SK-N-SH treated with all-trans-retinoic acid at 6 μM for 48 hours (cell line): Measurements from ENCODE around the gene MYLK.

Source experiments
- ATAC-seq: fragments of 200-7000 bp; cut with Tn5 transposase; 3 replicates; pipeline ENCODE4 v1.9.1; 2020; ENCODE audit warnings: mild to moderate bottlenecking, moderate library complexity
- ARNTL ChIP-seq: fragments of 450-650 bp; formaldehyde crosslinking; IDR thresholded peaks from 2 replicates; pipeline ENCODE4 v1.5.0; 2020; ENCODE audit warnings: low read depth, mild to moderate bottlenecking, moderate library complexity, borderline replicate concordance
- BACH2 ChIP-seq: fragments of 250-450 bp; sonication (Bioruptor Pico); IDR thresholded peaks from 2 replicates; pipeline ENCODE4 v1.9.0; 2021; ENCODE audit warnings: mild to moderate bottlenecking, borderline replicate concordance
- CSRNP3 ChIP-seq: fragments of 250-450 bp; sonication (Bioruptor Pico); IDR thresholded peaks from 2 replicates; pipeline ENCODE4 v1.5.1; 2021; ENCODE audit warnings: mild to moderate bottlenecking, moderate library complexity
- ESRRG ChIP-seq: fragments of 250-450 bp; sonication (Bioruptor Pico); IDR thresholded peaks from 2 replicates; pipeline ENCODE4 v1.6.1; 2021; ENCODE audit warnings: mild to moderate bottlenecking
- GLIS3 ChIP-seq: fragments of 250-450 bp; sonication (Bioruptor Pico); IDR thresholded peaks from 2 replicates; pipeline ENCODE4 v1.5.0; 2020; ENCODE audit warnings: mild to moderate bottlenecking, moderate library complexity
- ISL1 ChIP-seq: fragments of 250-450 bp; sonication (Bioruptor Pico); IDR thresholded peaks from 2 replicates; pipeline ENCODE4 v2.1.2; 2022; ENCODE audit warnings: mild to moderate bottlenecking, moderate library complexity
- PATZ1 ChIP-seq: fragments of 250-450 bp; sonication (Bioruptor Pico); IDR thresholded peaks from 2 replicates; pipeline ENCODE4 v1.8.0; 2020; ENCODE audit warnings: mild to moderate bottlenecking, moderate library complexity, borderline replicate concordance
- POU6F1 ChIP-seq: fragments of 250-450 bp; sonication (Bioruptor Pico); IDR thresholded peaks from 2 replicates; pipeline ENCODE4 v1.8.0; 2021; ENCODE audit warnings: low read depth, mild to moderate bottlenecking, moderate library complexity, borderline replicate concordance
- PPARA ChIP-seq: fragments of 250-450 bp; sonication (Bioruptor Pico); IDR thresholded peaks from 2 replicates; pipeline ENCODE4 v1.5.0; 2020; ENCODE audit warnings: mild to moderate bottlenecking, borderline replicate concordance
- RARB ChIP-seq: fragments of 250-450 bp; sonication (Bioruptor Pico); IDR thresholded peaks from 2 replicates; pipeline ENCODE4 v1.8.0; 2021; ENCODE audit warnings: mild to moderate bottlenecking, moderate library complexity
- SNAI2 ChIP-seq: fragments of 250-450 bp; sonication (Bioruptor Pico); IDR thresholded peaks from 2 replicates; pipeline ENCODE4 v1.5.0; 2020; ENCODE audit warnings: mild to moderate bottlenecking, moderate library complexity
- TCF4 ChIP-seq: fragments of 250-450 bp; sonication (Bioruptor Pico); IDR thresholded peaks from 2 replicates; pipeline ENCODE4 v1.8.0; 2021; ENCODE audit warnings: mild to moderate bottlenecking, moderate library complexity, borderline replicate concordance
- TOX ChIP-seq: fragments of 250-450 bp; sonication (Bioruptor Pico); IDR thresholded peaks from 2 replicates; pipeline ENCODE4 v1.8.0; 2021; ENCODE audit warnings: mild to moderate bottlenecking, moderate library complexity, borderline replicate concordance
- TSHZ2 ChIP-seq: fragments of 250-450 bp; sonication (Bioruptor Pico); IDR thresholded peaks from 2 replicates; pipeline ENCODE4 v1.5.0; 2020; ENCODE audit warnings: mild to moderate bottlenecking, moderate library complexity
- ZC3H10 ChIP-seq: fragments of 250-450 bp; sonication (Bioruptor Pico); IDR thresholded peaks from 2 replicates; pipeline ENCODE4 v1.5.1; 2021; ENCODE audit warnings: mild to moderate bottlenecking, moderate library complexity
- ZFP3 ChIP-seq: fragments of 250-450 bp; sonication (Bioruptor Pico); IDR thresholded peaks from 2 replicates; pipeline ENCODE4 v1.5.0; 2020; ENCODE audit warnings: mild to moderate bottlenecking, moderate library complexity
- ZFP30 ChIP-seq: fragments of 450-650 bp; formaldehyde crosslinking; IDR thresholded peaks from 2 replicates; pipeline ENCODE4 v1.5.0; 2022; ENCODE audit warnings: mild to moderate bottlenecking, moderate library complexity
- ZNF565 ChIP-seq: fragments of 450-650 bp; formaldehyde crosslinking; conservative IDR thresholded peaks from 2 replicates; pipeline ENCODE4 v1.5.0; 2020; ENCODE audit warnings: low read depth, mild to moderate bottlenecking, moderate library complexity
- ZNF70 ChIP-seq: fragments of 450-650 bp; formaldehyde crosslinking; IDR thresholded peaks from 2 replicates; pipeline ENCODE4 v1.5.0; 2020; ENCODE audit warnings: mild to moderate bottlenecking, moderate library complexity
- ZNF8 ChIP-seq: fragments of 450-650 bp; formaldehyde crosslinking; IDR thresholded peaks from 2 replicates; pipeline ENCODE4 v1.5.0; 2020; ENCODE audit warnings: mild to moderate bottlenecking, moderate library complexity

MYLK gene

GRCh38 chr3:123783811-123784210, 100.3 kb downstream of the MYLK start (continued):
- no peak for TF ChIP-seq CSRNP3
- TF ChIP-seq POU6F1: no peak
- TF ChIP-seq GLIS3: no peak

GRCh38 chr3:123783050-123783689, 101.0 kb downstream of the MYLK start:
- no peak for TF ChIP-seq ZNF8
- TF ChIP-seq TOX: no peak
- TF ChIP-seq RARB (CRISPR knock-in tag): no peak
- no peak for TF ChIP-seq POU6F1
- no peak for TF ChIP-seq ZFP3 (CRISPR knock-in tag)
- no peak for TF ChIP-seq ZNF565
- no peak for TF ChIP-seq CSRNP3
- no peak for TF ChIP-seq ESRRG (CRISPR knock-in tag)
- TF ChIP-seq ISL1: no peak
- no peak for TF ChIP-seq TCF4 (CRISPR knock-in tag)
- no peak for TF ChIP-seq GLIS3
- TF ChIP-seq ZFP30 (CRISPR knock-in tag): no peak
- TF ChIP-seq PATZ1 (CRISPR knock-in tag): no peak
- no peak for TF ChIP-seq TSHZ2 (CRISPR knock-in tag)
- TF ChIP-seq PPARA (CRISPR knock-in tag): no peak
- TF ChIP-seq, all 23 proteins: peak for 0
- no peak for ATAC-seq

GRCh38 chr3:123782488-123782887, 101.6 kb downstream of the MYLK start:
- peak; percentile 31 for ATAC-seq
- TF ChIP-seq ARNTL (CRISPR knock-in tag) (no peak), BACH2 (no peak), ZNF70 (CRISPR knock-in tag) (no peak), SNAI2 (CRISPR knock-in tag) (peak; percentile 83; the same call in 1 of the 2 replicates), RARB (CRISPR knock-in tag) (no peak), TCF4 (CRISPR knock-in tag) (peak; percentile 80; the same call in 1 of the 2 replicates), TSHZ2 (CRISPR knock-in tag) (peak; percentile 80), ZNF565 (no peak), ZFP30 (CRISPR knock-in tag) (no peak), POU6F1 (no peak), ZC3H10 (CRISPR knock-in tag) (no peak), ZFP3 (CRISPR knock-in tag) (no peak), PPARA (CRISPR knock-in tag) (no peak), GLIS3 (no peak)
